AG09309 (cell line): ENCODE measurements around the gene CALML3.

Source experiments
- DNase-seq: peaks from one replicate; pipeline ENCODE4 v3.0.0-alpha.2; 2010; ENCODE audit warnings: low read depth
- H3K4me3 ChIP-seq: 2 replicates; pipeline ENCODE4 v1.5.1; 2011; ENCODE audit warnings: mild to moderate bottlenecking, low read depth, low read length, moderate library complexity; ENCODE audit not compliant: control insufficient read depth
- CTCF ChIP-seq: IDR thresholded peaks from 2 replicates; pipeline ENCODE4 v1.5.1; 2011; ENCODE audit warnings: mild to moderate bottlenecking, low read depth, low read length, inconsistent platforms; ENCODE audit not compliant: insufficient read depth, control insufficient read depth; ENCODE audit errors: missing control alignments

Gene CALML3

DNA sequence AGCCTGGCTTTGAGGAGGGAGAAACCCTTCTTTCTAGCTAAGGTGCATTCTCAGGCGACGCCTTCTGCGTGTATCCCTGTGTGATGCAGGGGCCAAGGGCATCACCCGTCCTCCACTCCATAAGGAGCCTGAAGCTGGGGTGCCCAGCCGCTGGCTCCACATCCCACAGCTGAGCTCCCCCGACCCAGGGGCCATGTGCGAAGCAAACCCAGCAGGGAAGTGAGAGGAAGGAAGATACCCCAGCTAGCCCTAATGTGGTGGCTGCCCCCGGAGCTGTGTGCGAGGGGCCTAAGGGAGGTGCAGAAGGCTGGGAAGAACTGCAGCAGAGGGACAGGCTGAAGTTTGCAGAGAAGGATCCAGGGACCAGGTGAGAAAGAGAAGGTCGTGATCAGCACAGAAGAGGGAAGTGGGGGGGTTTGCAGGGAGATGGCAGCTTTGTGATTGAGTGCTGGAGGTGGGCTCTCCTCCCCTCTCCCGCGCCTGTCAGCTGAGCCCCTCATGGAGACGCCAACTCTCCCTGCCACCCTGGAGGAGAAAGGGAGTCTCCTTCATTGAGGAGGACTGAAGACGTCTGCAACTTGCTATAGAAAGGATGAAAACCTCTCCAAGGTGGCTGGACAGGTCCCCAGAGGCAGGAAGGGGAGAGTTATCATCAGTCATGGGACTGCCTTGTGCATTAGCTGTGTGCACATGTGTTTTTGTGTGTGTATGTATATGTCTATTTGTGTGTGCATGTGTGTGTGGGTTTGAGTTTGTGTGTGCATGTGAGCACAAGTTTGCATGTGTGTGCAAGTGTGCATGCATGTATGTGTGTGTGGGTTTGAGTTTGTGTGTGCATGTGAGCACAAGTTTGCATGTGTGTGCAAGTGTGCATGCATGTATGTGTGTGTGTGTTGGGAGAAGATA lies 21.9 kb upstream of the CALML3 start:
- no peak for DNase-seq
- TF ChIP-seq CTCF: no peak
- no peak overlapping the region for H3K4me3 ChIP-seq

DNA sequence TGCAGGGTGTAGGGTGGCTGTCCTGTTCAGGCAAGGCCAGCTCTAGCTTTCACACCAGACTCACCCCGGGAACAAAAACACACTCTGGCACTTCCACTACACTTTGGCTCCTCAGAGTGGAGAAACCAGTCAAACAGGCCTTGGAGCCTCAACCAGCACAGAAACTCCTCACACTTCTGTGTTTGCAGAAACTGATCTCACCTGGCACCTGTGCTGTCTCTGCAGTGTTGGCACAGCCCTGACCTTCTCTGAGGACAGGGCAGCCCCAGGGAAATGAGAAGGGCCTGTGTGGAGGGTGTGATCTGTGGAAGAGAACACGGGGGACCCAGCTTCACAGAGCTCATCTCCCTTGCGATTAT lies 21.3 kb upstream of the CALML3 start:
- no peak for TF ChIP-seq CTCF
- no peak overlapping the region for H3K4me3 ChIP-seq
- no peak for DNase-seq

DNA sequence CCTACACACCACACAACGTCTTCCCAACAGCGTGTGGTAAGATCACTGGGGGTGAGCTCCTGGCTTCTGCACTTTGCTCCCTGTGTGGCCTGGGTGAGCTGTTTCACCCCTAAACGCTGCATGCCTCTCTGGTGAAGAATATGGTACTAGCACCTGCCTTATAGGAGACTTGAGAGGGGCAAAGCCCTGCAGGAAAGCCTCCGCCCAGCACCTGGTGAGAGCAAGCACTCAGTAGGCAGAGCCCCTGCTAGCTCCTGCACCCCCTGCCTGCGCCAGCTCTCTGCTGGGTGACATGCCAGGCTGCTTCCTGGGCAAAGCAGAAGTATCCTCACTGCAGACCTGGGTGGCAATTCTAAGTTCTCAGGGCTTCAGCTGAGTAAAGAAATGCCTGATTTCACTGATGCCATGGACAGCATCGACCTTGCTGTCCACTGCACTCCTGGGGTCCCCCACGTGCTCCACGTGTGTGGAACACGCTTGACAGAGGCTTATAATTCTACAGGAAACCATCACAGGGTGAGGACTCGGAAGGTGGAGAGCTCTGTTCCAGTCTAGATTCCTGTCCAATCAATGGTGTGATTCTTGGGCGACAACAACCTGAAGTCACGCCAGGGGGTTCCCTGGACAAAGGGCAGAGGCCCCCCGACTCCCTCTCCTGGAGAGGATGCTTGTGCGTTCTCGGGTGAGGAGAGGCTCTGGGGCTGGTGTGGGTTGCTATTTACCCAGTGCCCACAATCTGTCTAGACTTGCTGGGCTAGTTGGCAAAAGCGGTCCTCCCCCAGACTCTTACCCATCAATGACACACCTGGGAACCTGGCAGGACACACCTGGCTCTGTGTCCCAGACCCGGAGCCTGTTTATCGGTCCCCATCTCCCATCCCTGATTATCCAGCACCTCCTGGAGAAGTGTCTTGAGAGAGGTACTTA lies 20.4 kb upstream of the CALML3 start:
- no peak for DNase-seq
- no peak for TF ChIP-seq CTCF

DNA sequence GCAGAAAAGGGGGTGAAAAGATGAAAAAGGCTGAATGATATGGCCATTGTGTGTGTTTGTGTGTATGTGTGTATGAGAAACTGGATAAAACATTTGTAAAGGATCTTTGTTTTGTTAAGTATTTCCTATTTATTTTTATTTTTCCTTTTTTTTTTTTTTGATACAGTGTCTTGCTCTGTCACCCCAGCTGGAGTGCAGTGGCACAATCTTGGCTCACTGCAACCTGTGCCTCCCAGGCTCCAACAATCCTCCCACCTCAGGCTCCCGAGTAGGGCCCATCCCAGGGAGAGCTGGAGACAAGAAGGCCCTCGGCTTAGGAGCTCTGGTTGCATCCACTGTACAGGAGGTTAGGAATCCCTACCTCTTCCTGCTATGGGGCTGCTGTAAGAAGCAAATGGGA lies 18.5 kb upstream of the CALML3 start:
- no peak overlapping the region for H3K4me3 ChIP-seq
- DNase-seq: no peak
- TF ChIP-seq CTCF: no peak

More for the DNA sequence above, 20.4 kb upstream of the CALML3 start:
- H3K4me3 ChIP-seq: no peak overlapping the region

- no peak for DNase-seq
- no peak for TF ChIP-seq CTCF
- H3K4me3 ChIP-seq: no peak overlapping the region
These were observed 17.8 kb upstream of the CALML3 start for GRCh38 chr10:5506751-5507648.

DNA sequence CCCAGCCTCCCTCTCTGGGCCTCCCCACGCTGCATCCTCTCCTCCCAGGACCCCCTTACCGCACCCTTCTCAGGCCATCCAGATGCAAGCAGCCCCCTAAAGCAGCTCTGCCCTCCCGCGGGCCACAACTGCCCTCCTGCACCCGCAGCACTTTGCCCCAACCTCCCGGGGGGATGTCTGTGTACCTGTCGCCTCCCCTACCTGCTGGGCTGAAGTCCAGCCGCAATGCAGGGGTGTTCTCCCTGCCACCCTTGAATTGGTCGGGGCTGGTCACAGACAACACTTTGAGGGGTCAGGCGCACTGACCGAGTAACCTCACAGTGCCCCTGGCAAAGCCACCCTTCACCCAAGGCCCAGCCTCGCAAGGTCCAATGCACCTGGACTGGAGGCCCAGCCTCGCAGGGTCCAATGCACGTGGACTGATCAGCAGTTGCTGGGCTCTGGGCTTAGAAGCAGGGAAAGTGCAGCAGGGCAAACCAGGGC lies 17.1 kb upstream of the CALML3 start:
- no peak for DNase-seq
- TF ChIP-seq CTCF: no peak
- H3K4me3 ChIP-seq: no peak overlapping the region
